Ecto neural progenitor cell (in vitro differentiated cells): ENCODE data around the gene FAM168B.
"Not testable (repeated sequence)": the region's sequence is repeated elsewhere in the genome, so short reads cannot be mapped to it uniquely, and the experiment has no call there.

ENCODE experiments used
- DNase-seq: peaks from one replicate; pipeline ENCODE4 v3.0.0-alpha.2; 2018; ENCODE audit warnings: low spot score

FAM168B gene, protein sequence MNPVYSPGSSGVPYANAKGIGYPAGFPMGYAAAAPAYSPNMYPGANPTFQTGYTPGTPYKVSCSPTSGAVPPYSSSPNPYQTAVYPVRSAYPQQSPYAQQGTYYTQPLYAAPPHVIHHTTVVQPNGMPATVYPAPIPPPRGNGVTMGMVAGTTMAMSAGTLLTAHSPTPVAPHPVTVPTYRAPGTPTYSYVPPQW

DNA sequence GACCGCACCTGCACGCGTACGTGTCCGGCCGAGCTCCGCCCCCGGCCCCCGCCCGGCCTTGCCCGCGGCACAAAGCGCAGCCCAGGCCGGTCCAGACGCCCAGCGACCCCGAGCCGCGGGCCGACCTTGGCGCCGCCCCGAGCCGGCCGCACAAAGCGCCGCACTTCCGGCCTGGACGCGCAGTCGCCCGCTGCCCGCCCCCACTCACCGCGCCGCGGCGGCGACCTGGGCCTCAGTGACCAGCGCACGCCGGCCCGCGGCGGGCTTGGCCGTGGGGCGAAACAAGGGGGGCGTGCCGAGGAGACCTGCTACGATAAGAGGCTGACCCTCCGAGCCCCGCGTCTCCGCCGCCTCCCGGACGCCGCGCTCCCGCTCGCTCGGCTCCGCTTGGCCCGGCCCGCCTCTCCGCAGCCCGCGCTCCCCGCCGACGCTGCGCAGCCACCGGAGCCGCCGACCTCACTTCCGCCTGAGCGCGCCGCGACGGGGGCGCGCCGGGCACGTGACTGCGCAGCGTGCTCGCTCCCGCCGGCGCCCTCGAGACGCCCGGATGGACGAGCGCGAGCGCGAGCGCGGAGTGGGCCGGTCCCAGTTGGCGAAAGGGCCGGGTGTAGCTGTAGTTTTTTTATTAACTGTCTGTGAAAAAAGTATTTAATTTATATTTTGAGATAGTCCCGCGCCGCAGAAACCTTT lies at the start of gene FAM168B:
Gene FAM168B, minus strand, starts transcription at position 455 of the 690 bp plus-strand sequence. CDS start 10,814 bp downstream, outside the sequence.
- DNase-seq: peak; percentile 91

- DNase-seq: no peak
These were observed 49.6 kb upstream of the FAM168B start for GRCh38 chr2:131142849-131143248.

DNA sequence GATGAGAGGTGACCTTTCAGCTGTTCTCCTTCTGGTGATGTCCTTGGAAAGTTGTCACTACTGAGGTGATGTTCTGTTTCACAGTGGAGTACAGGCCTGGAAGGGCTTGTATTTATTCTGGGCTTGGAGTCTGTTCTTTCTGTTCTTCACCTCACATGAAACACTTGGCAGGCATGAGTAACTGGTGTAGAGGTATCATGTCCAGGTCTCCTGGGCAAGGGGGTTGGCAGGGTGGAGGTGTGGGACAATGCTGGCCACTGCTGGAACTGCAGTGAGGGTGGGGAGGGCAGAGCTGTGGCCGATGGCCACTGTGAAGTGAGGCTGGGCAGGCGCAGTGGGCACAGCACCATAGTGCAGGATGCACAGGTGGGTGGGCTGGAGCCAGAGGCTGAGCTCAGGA lies 47.3 kb upstream of the FAM168B start:
- no peak for DNase-seq

- no peak for DNase-seq
These were observed 39.5 kb upstream of the FAM168B start for GRCh38 chr2:131132729-131133128.

DNA sequence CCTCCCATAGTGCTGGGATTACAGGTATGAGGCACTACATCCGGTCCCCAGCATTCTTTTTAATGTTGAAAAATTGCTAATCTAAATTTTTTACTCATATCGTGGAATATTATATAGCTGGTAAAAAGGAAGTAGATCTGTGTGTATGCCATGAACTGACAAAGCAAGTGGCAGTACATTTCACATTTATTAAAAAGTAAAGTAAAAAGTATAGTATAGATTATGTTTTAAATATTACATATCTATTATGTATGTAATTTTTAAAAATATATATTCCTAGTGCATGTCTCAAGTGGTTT lies 37.0 kb upstream of the FAM168B start:
- no peak for DNase-seq

GRCh38 chr2:131127981-131128380 lies 34.7 kb upstream of the FAM168B start:
- DNase-seq: no peak

DNA sequence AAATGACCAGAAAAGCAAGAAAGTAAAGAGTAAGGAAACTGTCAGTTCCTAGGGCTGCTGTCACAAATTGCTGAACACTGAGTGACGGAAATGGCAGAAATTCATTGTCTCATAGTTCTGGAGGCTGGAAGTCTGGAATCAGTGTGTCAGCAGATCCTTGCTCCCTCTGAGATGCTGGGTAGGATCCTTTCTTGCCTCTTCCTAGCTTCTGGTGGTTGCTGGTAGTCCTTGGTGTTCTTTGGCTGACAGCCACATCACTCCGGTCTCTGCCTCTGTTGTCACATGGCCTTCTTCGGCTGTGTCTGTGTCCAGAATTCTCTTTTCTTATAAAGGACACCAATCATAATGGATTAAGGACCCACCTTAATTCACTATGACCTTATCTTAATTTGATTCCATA lies 33.8 kb upstream of the FAM168B start:
- DNase-seq: no peak

- DNase-seq: no peak
These were observed 33.2 kb upstream of the FAM168B start for GRCh38 chr2:131126436-131126835.

DNA sequence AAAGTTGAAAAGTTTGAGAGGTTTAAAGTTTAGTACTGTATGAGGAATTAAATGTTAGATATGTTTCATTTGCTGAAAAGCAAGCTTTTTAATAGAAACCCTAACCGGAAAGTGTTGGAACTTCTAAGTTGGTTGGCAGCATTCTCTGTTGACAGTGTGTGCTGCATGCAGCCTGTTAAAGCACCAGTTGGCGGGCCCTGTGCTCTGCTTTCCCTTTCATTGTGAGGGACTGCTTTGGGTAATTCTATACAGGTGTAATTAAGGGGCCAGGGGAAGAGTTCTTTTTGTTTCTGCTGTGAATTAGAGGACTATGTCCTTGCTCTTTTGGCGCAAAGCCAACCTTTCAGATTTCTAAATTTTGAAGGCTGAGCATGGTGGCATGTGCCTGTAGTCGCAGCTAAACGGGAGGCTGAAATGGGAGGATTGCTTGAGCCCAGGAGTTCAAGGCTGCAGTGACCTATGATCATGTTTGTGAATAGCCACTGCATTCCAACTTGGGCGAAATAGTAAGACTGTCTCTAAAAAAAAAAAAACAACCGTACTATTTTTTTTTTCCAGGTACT lies 32.0 kb upstream of the FAM168B start:
- no peak for DNase-seq

DNA sequence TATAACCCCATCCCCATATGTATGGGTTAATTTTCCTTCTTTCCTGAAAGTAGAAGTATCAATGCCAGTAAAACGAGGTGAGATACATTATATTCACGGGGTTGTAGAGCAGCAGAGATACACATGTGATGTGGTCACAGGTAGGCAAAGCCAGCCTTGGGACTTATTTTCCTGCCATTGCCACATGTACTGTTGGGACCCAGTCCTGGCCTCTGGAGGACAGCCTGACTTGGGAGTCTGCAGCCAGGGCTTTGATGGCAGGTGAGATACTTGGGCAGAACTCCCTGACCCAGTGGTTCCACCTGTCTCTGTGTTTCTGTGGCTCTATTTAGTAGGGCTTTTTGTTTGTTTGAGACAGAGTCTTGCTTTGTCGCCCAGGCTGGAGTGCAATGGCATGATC lies 29.9 kb upstream of the FAM168B start:
- DNase-seq: no peak

- DNase-seq: no peak
These were observed 29.2 kb upstream of the FAM168B start for GRCh38 chr2:131122496-131122895.

GRCh38 chr2:131121464-131121863 lies 28.2 kb upstream of the FAM168B start:
- no peak for DNase-seq

DNA sequence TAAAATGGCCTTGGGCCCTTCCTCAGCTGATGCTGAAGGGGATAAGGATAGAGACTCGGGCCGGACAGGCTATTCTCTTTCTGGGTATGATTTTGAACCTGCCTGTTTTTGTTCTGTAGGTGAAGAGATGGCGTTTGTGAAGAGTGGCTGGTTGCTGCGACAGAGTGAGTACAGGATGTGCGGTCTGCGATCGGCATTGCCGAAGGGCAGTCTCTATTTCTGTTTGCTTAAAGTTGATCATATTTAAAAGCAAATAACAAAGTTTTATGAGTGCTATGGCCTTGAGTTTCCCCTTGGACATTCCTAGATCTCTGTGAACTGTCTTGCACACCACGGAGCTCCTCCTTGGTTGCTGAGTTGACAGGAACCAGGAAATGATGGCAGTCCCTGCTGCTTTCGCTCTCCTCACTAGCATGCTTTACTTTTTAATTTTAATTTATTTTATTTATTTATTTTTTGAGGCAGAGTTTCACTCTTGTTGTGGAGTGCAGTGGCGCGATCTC lies 27.6 kb upstream of the FAM168B start:
- no peak for DNase-seq

DNA sequence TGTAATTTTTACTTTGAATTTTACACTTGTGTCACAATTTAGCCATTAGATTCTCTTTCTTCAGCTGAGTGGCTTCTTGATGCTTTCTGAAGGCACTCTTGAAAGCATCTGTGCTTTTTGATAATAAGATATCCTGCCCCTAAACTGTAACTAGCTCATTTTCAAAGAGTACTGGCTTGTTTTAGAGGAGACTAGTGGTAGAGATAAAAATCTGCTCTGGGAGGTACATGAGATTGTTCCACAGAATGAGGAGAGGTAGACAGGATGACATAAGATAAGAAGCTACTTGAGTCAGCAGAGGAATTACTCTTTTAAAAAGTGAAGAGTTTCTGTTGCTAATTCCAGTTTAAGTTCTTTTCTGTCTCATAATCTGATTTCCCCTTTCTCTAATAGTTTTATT lies 22.5 kb upstream of the FAM168B start:
- no peak for DNase-seq

DNA sequence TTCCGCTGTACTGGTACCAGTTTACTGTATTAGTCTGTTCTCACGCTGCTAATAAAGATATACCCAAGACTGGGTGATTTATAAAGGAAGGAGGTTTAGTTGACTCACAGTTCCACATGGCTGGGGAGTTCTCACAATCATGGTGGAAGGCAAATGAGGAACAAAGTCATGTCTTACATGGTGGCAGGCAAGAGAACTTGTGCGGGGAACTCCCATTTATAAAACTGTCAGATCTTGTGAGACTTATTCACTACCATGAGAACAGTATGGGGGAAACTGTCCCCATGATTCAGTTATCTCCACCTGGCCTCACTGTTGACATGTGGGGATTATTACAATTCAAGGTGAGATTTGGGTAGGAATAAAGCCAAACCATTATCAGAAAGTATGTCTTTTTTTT lies 21.7 kb upstream of the FAM168B start:
- not testable (repeated sequence) for DNase-seq

DNA sequence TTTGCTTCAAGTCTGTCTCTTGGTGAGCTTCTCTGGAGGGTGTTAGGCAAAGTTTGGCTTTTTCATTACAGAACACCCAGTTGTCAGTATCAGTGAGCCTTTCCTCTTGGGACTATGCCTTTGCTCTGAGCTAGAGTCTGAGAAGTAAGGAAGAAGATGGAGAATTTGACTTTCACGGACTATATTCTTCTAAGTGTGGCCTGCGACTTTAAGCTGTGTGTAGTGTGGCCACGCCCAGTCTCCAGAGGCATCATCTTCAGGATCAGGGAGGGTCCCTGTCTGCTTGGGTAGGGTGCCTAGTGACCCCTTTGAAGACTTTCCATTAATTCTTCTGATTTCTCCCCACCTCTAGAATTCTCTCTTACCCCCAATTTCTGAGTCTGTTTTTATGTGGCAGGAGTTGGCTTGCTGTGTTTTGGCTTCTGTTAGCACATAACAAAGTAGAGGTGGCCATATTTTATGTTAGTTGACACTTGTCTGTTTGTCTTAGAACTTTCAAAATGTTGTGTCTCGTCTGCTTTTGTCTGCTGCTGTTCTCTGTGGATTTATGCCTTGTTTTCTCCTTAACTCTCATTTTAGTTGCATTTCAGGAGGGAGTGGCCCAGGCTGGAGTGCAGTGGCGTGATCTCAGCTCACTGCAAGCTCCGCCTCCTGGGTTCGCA lies 20.4 kb upstream of the FAM168B start:
- DNase-seq: no peak

DNA sequence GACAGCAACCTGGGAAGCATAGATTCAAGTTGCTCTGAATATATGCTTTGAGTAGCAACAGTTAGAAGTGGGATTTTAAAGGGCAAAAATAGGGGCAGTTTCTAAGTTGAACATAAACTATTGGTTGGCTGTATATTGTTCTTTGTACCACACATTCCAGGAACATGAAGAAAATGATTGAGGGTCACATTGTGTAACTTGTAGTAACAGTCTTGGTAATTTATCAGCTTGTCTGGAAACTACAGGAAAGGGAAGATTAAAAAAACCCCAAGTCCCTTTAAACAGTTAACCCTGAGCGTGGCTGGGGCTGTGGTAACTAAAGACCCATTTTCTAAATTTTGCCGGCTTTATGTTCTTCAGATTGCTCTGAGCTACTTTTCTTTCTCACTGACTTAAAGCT lies 19.3 kb upstream of the FAM168B start:
- DNase-seq: no peak

GRCh38 chr2:131105950-131106801 lies 12.9 kb upstream of the FAM168B start:
- peak; percentile 46 for DNase-seq

DNA sequence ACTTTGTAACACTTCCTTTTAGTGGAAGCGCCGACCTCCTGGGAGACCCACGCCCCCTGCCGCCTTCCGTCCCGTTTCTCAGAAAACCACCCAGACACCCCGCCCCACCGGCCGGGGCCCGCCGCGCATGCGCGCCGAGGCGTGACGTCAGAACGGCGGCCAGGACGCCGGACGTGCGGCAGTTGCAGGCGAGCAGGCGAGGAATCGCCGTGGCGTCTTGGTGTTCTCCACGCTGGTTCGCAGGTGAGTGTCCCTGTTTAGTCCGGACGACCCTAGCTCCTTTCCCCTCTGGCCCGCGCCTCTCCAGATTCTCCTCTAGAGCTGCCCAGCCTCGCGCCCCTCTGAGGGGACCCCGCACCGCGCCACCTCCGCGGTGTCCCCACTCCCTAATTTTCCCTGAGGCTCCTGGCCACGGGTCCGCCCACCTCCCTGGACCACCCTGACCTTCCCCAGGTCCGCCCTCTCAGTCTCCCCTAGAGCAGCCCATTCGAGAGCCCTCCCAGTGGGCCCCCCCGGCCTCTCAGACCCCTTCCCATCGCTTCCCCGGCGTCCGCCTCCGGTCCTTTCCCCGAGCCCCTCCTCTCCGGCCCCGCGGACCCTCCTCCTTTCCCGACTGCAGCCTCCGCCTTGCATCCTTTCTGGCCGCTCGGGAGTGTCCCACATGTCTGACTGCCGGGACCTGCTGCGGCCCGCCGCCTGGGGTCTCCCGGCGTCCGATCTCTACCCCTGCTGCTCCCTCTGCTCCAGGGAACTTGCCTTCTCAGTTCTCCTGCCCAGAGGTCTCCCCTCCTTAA lies 12.1 kb upstream of the FAM168B start, which contains the start of gene PLEKHB2:
Gene PLEKHB2, plus strand, starts transcription at position 181 of the 794 bp plus-strand sequence. CDS start 15,606 bp downstream, outside the sequence.
- peak; percentile 97 for DNase-seq

- no peak for DNase-seq
These were observed 11.4 kb upstream of the FAM168B start for GRCh38 chr2:131104487-131105155.

DNA sequence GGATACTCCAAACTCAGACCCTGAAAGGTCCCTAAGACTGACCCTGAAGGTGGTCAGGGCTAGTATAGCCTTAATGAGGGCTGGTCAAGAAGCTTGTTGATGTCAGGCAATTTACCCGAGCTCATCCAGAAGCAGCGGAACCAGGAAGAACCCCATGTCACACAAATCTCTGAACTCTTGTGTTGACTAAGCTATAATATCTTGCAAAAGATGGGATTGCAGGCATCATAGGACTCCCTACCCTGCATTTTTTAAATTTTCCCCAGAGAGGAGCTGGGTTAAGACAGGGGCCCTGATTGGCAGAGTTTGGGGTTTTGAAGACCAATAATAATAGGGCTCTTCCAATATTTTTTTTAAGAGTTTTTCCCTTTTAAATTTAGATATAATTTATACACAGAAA lies 9.9 kb upstream of the FAM168B start:
- DNase-seq: no peak
